Liver (tissue), 9 donors: ENCODE measurements around the gene TNPO2. TPM values are rescaled to one million over a fixed set of nuclear protein-coding genes. Genes with fewer than 3 reads are reported as not detected.

Source experiments
- DNase-seq: peaks from one replicate; pipeline ENCODE4 v3.0.0-alpha.2; 2017; ENCODE audit warnings: low spot score
- H3K27ac ChIP-seq, 2 donors: one replicate each; pipeline ENCODE4 v1.7.0; 2013; ENCODE audit warnings: inconsistent platforms in 2 of 2, low read length in 2 of 2, control low read depth in 1 of 2, low read depth in 1 of 2, mild to moderate bottlenecking in 1 of 2
- H3K27me3 ChIP-seq, 4 donors: one replicate each; pipeline versions ENCODE4 v1.6.1 to v1.7.0; 2013; ENCODE audit warnings: low read length in 3 of 4, inconsistent platforms in 1 of 4, mild to moderate bottlenecking in 1 of 4, moderate library complexity in 1 of 4; ENCODE audit not compliant: control insufficient read depth in 4 of 4, insufficient read depth in 4 of 4
- H3K36me3 ChIP-seq, 4 donors: one replicate each; pipeline versions ENCODE4 v1.6.1 to v1.7.0; 2013; ENCODE audit warnings: low read length in 3 of 4, mild to moderate bottlenecking in 3 of 4, low read depth in 1 of 4, moderate library complexity in 1 of 4; ENCODE audit not compliant: control insufficient read depth in 4 of 4, insufficient read depth in 3 of 4
- H3K4me1 ChIP-seq, 4 donors: one replicate each; pipeline versions ENCODE4 v1.6.1 to v1.7.0; 2013; ENCODE audit warnings: low read length in 3 of 4, mild to moderate bottlenecking in 3 of 4, moderate library complexity in 1 of 4; ENCODE audit not compliant: control insufficient read depth in 4 of 4, insufficient read depth in 4 of 4
- H3K4me3 ChIP-seq, 3 donors: one replicate each; pipeline versions ENCODE4 v1.6.1 to v1.7.0; 2013; ENCODE audit warnings: low read length in 3 of 3, control low read depth in 1 of 3, low read depth in 1 of 3, mild to moderate bottlenecking in 1 of 3
- H3K9ac ChIP-seq, 2 donors: one replicate each; pipeline ENCODE4 v1.7.0; 2013; ENCODE audit warnings: low read length in 2 of 2, mild to moderate bottlenecking in 2 of 2, moderate library complexity in 2 of 2, control low read depth in 1 of 2, low read depth in 1 of 2
- H3K9me3 ChIP-seq, 4 donors: one replicate each; pipeline versions ENCODE4 v1.6.1 to v1.7.0; 2013; ENCODE audit warnings: low read length in 3 of 4; ENCODE audit not compliant: control insufficient read depth in 4 of 4
- CTCF ChIP-seq: fragments of 150-350 bp; IDR thresholded peaks from 2 replicates; pipeline ENCODE4 v1.5.1; 2017; ENCODE audit warnings: improper control_type of control experiment, low read depth, low read length; ENCODE audit not compliant: missing input control
- EGR1 ChIP-seq, 2 donors: IDR thresholded peaks; 2 replicates each; pipeline ENCODE4 v1.6.1; 2016 to 2018; ENCODE audit warnings: antibody characterized with exemption in 2 of 2, low read depth in 2 of 2
- FOXA1 ChIP-seq: IDR thresholded peaks from 2 replicates; pipeline ENCODE4 v1.6.1; 2016; ENCODE audit warnings: antibody characterized with exemption
- FOXA2 ChIP-seq: IDR thresholded peaks from 2 replicates; pipeline ENCODE4 v1.6.1; 2016; ENCODE audit warnings: antibody characterized with exemption
- GABPA ChIP-seq, 2 donors: IDR thresholded peaks in 1 of 2; conservative IDR thresholded peaks in 1 of 2; 2 replicates each; pipeline ENCODE4 v1.6.1; 2016; ENCODE audit warnings: antibody characterized with exemption in 2 of 2, mild to moderate bottlenecking in 1 of 2, moderate library complexity in 1 of 2
- HNF4A ChIP-seq, 2 donors: conservative IDR thresholded peaks; 2 replicates each; pipeline ENCODE4 v1.6.1; 2016; ENCODE audit warnings: antibody characterized with exemption in 2 of 2, mild to moderate bottlenecking in 2 of 2
- HNF4G ChIP-seq: IDR thresholded peaks from 2 replicates; pipeline ENCODE4 v1.6.1; 2016; ENCODE audit warnings: antibody characterized with exemption
- JUND ChIP-seq, 2 donors: IDR thresholded peaks; 2 replicates each; pipeline ENCODE4 v1.6.1; 2016; ENCODE audit warnings: antibody characterized with exemption in 2 of 2
- NR2F2 ChIP-seq: IDR thresholded peaks from 2 replicates; pipeline ENCODE4 v1.6.1; 2016; ENCODE audit warnings: antibody characterized with exemption
- RAD21 ChIP-seq, 2 donors: IDR thresholded peaks; 2 replicates each; pipeline ENCODE4 v1.6.1; 2016; ENCODE audit warnings: antibody characterized with exemption in 2 of 2, mild to moderate bottlenecking in 2 of 2
- RXRA ChIP-seq, 2 donors: IDR thresholded peaks; 2 replicates each; pipeline ENCODE4 v1.6.1; 2017 to 2018; ENCODE audit warnings: antibody characterized with exemption in 2 of 2, mild to moderate bottlenecking in 1 of 2
- SP1 ChIP-seq: IDR thresholded peaks from 2 replicates; pipeline ENCODE4 v1.6.1; 2018; ENCODE audit warnings: antibody characterized with exemption, mild to moderate bottlenecking
- TAF1 ChIP-seq: conservative IDR thresholded peaks from 2 replicates; pipeline ENCODE4 v1.6.1; 2016; ENCODE audit warnings: antibody characterized with exemption, mild to moderate bottlenecking
- YY1 ChIP-seq: IDR thresholded peaks from 2 replicates; pipeline ENCODE4 v1.6.1; 2016; ENCODE audit warnings: antibody characterized with exemption, mild to moderate bottlenecking
- WGBS: extraction: QIAGEN DNeasy Blood & Tissue Kit; methylation state at CpG from one replicate; pipeline ENCODE4 v1.1.7; 2013; 5-methylcytosine and 5-hydroxymethylcytosine counted together
- polyA plus RNA-seq, 2 donors: library from polyadenylated mRNA; stranded (reverse) in 1 of 2; unstranded in 1 of 2; fragments of 200-250 nt in 1 of 2; fragments of >200 nt in 1 of 2; fragmentation: Nextera tagmentation in 1 of 2; extraction: Ambion mirVana in 1 of 2; gene quantifications; one replicate each; pipeline versions ENCODE4 v1.2.1 to v1.2.3, GENCODE V29; 2013 to 2015
- total RNA-seq, 2 donors: library from RNA; depleted of rRNA; stranded (reverse); fragments of >200 nt; gene quantifications; one replicate each; pipeline ENCODE4 v1.2.3, GENCODE V29; 2014
- TF ChIP-seq, protein P1 (sequence below): IDR thresholded peaks from 2 replicates; pipeline ENCODE4 v1.6.1; 2016; ENCODE audit warnings: antibody characterized with exemption
- TF ChIP-seq, protein P2 (sequence below): IDR thresholded peaks from 2 replicates; pipeline ENCODE4 v1.6.1; 2016; ENCODE audit warnings: antibody characterized with exemption, mild to moderate bottlenecking
- donor health status: healthy.
- donor health status: healthy.
- donor health status: healthy.
- donor health status: healthy.
- donor health status: healthy.

The TNPO2 gene
- total and polyA plus RNA-seq, 4 donors = 6.3 to 22.2 (median 15.8) TPM

DNA sequence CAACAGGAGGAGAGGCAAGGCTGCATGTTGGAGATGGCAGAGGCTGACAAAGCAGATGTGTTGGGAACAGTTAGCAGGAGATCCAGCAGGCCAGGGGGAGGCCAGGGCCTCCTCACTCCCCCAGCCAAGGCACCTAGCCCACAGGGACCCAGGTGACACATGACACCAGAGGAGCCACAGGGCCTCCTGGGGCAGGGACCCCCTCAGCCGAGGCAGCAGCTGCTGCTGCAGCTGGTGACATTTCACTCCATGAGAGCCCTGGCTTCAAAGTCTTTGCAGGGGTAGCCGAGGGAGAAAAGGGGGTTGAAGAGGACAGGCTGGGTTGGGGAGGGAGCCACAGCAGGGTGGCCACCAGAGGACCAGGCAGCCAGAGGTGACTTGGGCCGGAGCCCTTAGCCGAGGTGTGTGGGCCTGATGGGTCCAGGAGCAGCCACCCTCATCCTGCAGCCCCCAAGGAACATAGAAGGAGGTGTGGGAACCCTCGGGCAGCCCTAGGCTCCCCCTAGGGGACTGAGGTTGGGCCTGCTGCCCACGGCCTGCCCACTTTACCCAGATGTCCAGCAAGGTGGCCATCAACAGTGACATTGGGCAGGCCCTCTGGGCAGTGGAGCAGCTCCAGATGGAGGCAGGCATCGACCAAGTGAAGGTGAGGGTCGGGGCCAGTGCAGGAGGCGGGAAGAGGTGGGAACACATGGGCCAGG lies 36.1 kb downstream of the TNPO2 start, which contains the start of gene GNG14:
TSS of gene GNG14 (plus strand) at position 503 of the 701 bp plus-strand sequence. CDS start at position 554, 51 bp downstream.
- WGBS = 92% methylated on average over 9 of the region's 9 CpGs
- no peaks in the 10 kb centered on the region for H3K36me3 ChIP-seq
- no peak for DNase-seq
- no peaks in the 10 kb centered on the region for H3K27me3 ChIP-seq
- TF ChIP-seq RAD21 (IDR thresholded peaks at IDR 0.05) (no peak), HNF4G (no peak), CTCF (no peak), FOXA2 (no peak), NR2F2 (no peak), HNF4A (conservative IDR thresholded peaks at IDR 0.05) (no peak), YY1 (no peak), GABPA (IDR thresholded peaks at IDR 0.05 in 1 of 2, conservative IDR thresholded peaks at IDR 0.05 in 1 of 2) (no peak), EGR1 (IDR thresholded peaks at IDR 0.05; ENCODE audit: low read depth in 2 of 2) (no peak), FOXA1 (no peak), SP1 (no peak), TAF1 (no peak)
- TF ChIP-seq, protein P1, sequence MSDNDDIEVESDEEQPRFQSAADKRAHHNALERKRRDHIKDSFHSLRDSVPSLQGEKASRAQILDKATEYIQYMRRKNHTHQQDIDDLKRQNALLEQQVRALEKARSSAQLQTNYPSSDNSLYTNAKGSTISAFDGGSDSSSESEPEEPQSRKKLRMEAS = no peak
- TF ChIP-seq, protein P2, sequence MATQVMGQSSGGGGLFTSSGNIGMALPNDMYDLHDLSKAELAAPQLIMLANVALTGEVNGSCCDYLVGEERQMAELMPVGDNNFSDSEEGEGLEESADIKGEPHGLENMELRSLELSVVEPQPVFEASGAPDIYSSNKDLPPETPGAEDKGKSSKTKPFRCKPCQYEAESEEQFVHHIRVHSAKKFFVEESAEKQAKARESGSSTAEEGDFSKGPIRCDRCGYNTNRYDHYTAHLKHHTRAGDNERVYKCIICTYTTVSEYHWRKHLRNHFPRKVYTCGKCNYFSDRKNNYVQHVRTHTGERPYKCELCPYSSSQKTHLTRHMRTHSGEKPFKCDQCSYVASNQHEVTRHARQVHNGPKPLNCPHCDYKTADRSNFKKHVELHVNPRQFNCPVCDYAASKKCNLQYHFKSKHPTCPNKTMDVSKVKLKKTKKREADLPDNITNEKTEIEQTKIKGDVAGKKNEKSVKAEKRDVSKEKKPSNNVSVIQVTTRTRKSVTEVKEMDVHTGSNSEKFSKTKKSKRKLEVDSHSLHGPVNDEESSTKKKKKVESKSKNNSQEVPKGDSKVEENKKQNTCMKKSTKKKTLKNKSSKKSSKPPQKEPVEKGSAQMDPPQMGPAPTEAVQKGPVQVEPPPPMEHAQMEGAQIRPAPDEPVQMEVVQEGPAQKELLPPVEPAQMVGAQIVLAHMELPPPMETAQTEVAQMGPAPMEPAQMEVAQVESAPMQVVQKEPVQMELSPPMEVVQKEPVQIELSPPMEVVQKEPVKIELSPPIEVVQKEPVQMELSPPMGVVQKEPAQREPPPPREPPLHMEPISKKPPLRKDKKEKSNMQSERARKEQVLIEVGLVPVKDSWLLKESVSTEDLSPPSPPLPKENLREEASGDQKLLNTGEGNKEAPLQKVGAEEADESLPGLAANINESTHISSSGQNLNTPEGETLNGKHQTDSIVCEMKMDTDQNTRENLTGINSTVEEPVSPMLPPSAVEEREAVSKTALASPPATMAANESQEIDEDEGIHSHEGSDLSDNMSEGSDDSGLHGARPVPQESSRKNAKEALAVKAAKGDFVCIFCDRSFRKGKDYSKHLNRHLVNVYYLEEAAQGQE = no peak
- no peaks in the 10 kb centered on the region for H3K4me1 ChIP-seq
- H3K4me3 ChIP-seq = no peak within 1 kb of the TSS
- H3K9ac ChIP-seq = no peak within 1 kb of the TSS
- no peaks in the 10 kb centered on the region for H3K9me3 ChIP-seq
- no peak within 1 kb of the TSS for H3K27ac ChIP-seq

- H3K27me3 ChIP-seq = no peaks in the 10 kb centered on the region
- no peak overlapping the region for H3K27ac ChIP-seq
- H3K4me1 ChIP-seq = peaks cover 4 to 5% (median 4%) of the 10 kb centered on the region in 4 donors
- WGBS = 91% methylated on average over 3 of the region's 3 CpGs
- no peaks in the 10 kb centered on the region for H3K36me3 ChIP-seq
- no peak overlapping the region for H3K9ac ChIP-seq
- TF ChIP-seq RAD21 (IDR thresholded peaks at IDR 0.05) = no peak
- TF ChIP-seq HNF4A (conservative IDR thresholded peaks at IDR 0.05) = no peak
- no peak for TF ChIP-seq FOXA2
- TF ChIP-seq TAF1 = no peak
- TF ChIP-seq JUND (IDR thresholded peaks at IDR 0.05) = no peak
- TF ChIP-seq SP1 = no peak
- no peak for TF ChIP-seq RXRA (IDR thresholded peaks at IDR 0.05)
- no peak for TF ChIP-seq GABPA (IDR thresholded peaks at IDR 0.05 in 1 of 2, conservative IDR thresholded peaks at IDR 0.05 in 1 of 2)
- TF ChIP-seq, protein P2 = no peak
- no peak for TF ChIP-seq EGR1 (IDR thresholded peaks at IDR 0.05; ENCODE audit: low read depth in 2 of 2)
- no peak for TF ChIP-seq HNF4G
- no peak for TF ChIP-seq NR2F2
- H3K9me3 ChIP-seq = no peaks in the 10 kb centered on the region
- DNase-seq = no peak
- H3K4me3 ChIP-seq = no peak overlapping the region
These were observed 37.9 kb downstream of the TNPO2 start for GRCh38 chr19:12685831-12686230.
